ENCODE results near the gene RLN3. TPM values are rescaled to one million over a fixed set of nuclear protein-coding genes. Genes with fewer than 3 reads are reported as not detected.

The RLN3 gene
- total and polyA plus RNA-seq, 10 of the 15 experiments (the other 5 are each of a cell fraction or from before 2014, with no cell fraction given), result not detected

GRCh38 chr19:14005349-14006084 lies 22.4 kb upstream of the RLN3 start (continued):
- 0 out of 2 replicates have a peak, but pooled peaks have one; percentile 81 for TF ChIP-seq RCOR1 (conservative IDR thresholded peaks at IDR 0.05; ENCODE audit: low read depth, low read length)
- 0 out of 2 replicates have a peak, but pooled peaks have one; percentile 33 for TF ChIP-seq TCF3 (IDR thresholded peaks at IDR 0.05; ENCODE audit: borderline replicate concordance, insufficient read depth, low read depth, low read length)
- peak; percentile 18; the same call in 1 of the 2 replicates for TF ChIP-seq NR2F1 (conservative IDR thresholded peaks at IDR 0.05)
- TF ChIP-seq, protein P1, sequence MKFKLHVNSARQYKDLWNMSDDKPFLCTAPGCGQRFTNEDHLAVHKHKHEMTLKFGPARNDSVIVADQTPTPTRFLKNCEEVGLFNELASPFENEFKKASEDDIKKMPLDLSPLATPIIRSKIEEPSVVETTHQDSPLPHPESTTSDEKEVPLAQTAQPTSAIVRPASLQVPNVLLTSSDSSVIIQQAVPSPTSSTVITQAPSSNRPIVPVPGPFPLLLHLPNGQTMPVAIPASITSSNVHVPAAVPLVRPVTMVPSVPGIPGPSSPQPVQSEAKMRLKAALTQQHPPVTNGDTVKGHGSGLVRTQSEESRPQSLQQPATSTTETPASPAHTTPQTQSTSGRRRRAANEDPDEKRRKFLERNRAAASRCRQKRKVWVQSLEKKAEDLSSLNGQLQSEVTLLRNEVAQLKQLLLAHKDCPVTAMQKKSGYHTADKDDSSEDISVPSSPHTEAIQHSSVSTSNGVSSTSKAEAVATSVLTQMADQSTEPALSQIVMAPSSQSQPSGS (IDR thresholded peaks at IDR 0.05; ENCODE audit: low read length), result no peak

- FAIRE-seq, result peak; percentile 98
- DNase-seq (ENCODE audit: low read depth, low spot score), result peak; percentile 99
- Histone ChIP-seq H3K4me1 (ENCODE audit: control insufficient read depth, insufficient read depth, low read length) (peaks cover 42% of the 10 kb centered on the region), H3K4me3 (peak within 1 kb of the TSS; percentile 79), H3K4me2 (ENCODE audit: control insufficient read depth, insufficient read depth) (peak within 1 kb of the TSS; percentile 95), H3K36me3 (ENCODE audit: control insufficient read depth in 2 of 2, insufficient read depth in 2 of 2, low read length in 1 of 2) (no peaks in the 10 kb centered on the region), H2AFZ (ENCODE audit: control insufficient read depth, low read depth, low read length) (peak within 1 kb of the TSS; percentile 98), H3K9ac (ENCODE audit: control insufficient read depth, insufficient read depth, low read length) (peak within 1 kb of the TSS; percentile 93), H3K9me3 (replicated peaks; ENCODE audit: control insufficient read depth, insufficient read depth, low read length) (no peaks in the 10 kb centered on the region), H3K79me2 (ENCODE audit: control insufficient read depth, insufficient read depth, low read length) (peaks cover 11% of the 10 kb centered on the region), H3K27ac (ENCODE audit: control insufficient read depth, insufficient read depth) (peak within 1 kb of the TSS; percentile 95), H3K27me3 (replicated peaks in 1 of 2; ENCODE audit: control insufficient read depth in 2 of 2, insufficient read depth in 2 of 2, low read length in 1 of 2) (no peaks in the 10 kb centered on the region), H4K20me1 (ENCODE audit: control insufficient read depth, insufficient read depth) (no peaks in the 10 kb centered on the region)
- in situ Hi-C loops (cut with MboI), result no loop called here
- SMC1A ChIA-PET (ENCODE audit: uncharacterized antibody, unreplicated experiment), result interaction anchor here (0.6 to 4.0 kb wide), 6 partner anchors 8 to 160 kb away, joined by 3 to 18 read pairs (median 6); partner anchors contain the start of gene IL27RA
- 2% methylated on average over 34 of the region's 58 CpGs for WGBS (ENCODE audit: insufficient coverage, insufficient replicate concordance, low lambda C conversion rate, missing lambda C conversion rate)
- CTCF ChIA-PET, result interaction anchor here (1.0 to 5.1 kb wide), 6 partner anchors 11 to 130 kb away, joined by 3 to 30 read pairs (median 5); partner anchors contain the start of genes ASF1B, DCAF15 and IL27RA
- peak; percentile 86 for ATAC-seq
- no TSS peak for BruUV-seq (replicated peaks)
- POLR2A ChIA-PET, result interaction anchor here (0.6 to 4.9 kb wide), 12 partner anchors 9 to 131 kb away, joined by 3 to 49 read pairs (median 5); partner anchors contain the start of gene IL27RA
- RAD21 ChIA-PET (ENCODE audit: unreplicated experiment), result interaction anchor here (0.6 to 4.6 kb wide), 11 partner anchors 9 to 380 kb away, joined by 3 to 35 read pairs (median 3); partner anchors contain the start of genes ASF1B, DCAF15 and IL27RA
- intact Hi-C loops (cut with micrococcal nuclease; ENCODE audit: unreplicated experiment), result loop anchor here (10.0 kb wide), 1 partner anchor 851 kb away; the partner anchor contains the start of genes IER2 and STX10
- TF ChIP-seq POLR2AphosphoS5 (IDR thresholded peaks at IDR 0.05; ENCODE audit: low read length) (no peak; the same call in 1 of the 2 replicates), SPI1 (IDR thresholded peaks at IDR 0.05; ENCODE audit: borderline replicate concordance, insufficient read depth, low read depth, low read length) (no peak), NKRF (conservative IDR thresholded peaks at IDR 0.05) (peak; percentile 75), FOS (IDR thresholded peaks at IDR 0.05; ENCODE audit: borderline replicate concordance, extremely low read depth, insufficient read length) (peak; percentile 99), FOXM1 (IDR thresholded peaks at IDR 0.05; ENCODE audit: low read depth, low read length) (peak; percentile 97), KDM1A (IDR thresholded peaks at IDR 0.05; ENCODE audit: borderline replicate concordance) (no peak), BACH1 (IDR thresholded peaks at IDR 0.05; ENCODE audit: borderline replicate concordance) (no peak), CHD4 (IDR thresholded peaks at IDR 0.05) (no peak), MXI1 (IDR thresholded peaks at IDR 0.05; ENCODE audit: low read depth, low read length) (peak; percentile 100), NRF1 (conservative IDR thresholded peaks at IDR 0.05; ENCODE audit: low read depth, low read length) (peak; percentile 97), E2F4 (IDR thresholded peaks at IDR 0.05; ENCODE audit: low read depth, low read length) (peak; percentile 91), SIX5 (IDR thresholded peaks at IDR 0.05; ENCODE audit: low read depth, low read length, severe bottlenecking) (peak; percentile 86)
Measured at GRCh38 chr19:14006085-14006765, 21.7 kb upstream of the RLN3 start, which contains the start of gene RFX1. RFX1 (minus strand) TSS chr19:14006320; CDS start chr19:13993843, 12,477 bp downstream.
